HuH-7.5 (cell line): Measurements from ENCODE around the gene ZYG11B.
"Not testable (repeated sequence)": the region's sequence is repeated elsewhere in the genome, so short reads cannot be mapped to it uniquely, and the experiment has no call there.

ENCODE experiments used
- DNase-seq: peaks from one replicate; pipeline ENCODE4 v3.0.0; 2011; ENCODE audit warnings: low spot score

ZYG11B gene

DNA sequence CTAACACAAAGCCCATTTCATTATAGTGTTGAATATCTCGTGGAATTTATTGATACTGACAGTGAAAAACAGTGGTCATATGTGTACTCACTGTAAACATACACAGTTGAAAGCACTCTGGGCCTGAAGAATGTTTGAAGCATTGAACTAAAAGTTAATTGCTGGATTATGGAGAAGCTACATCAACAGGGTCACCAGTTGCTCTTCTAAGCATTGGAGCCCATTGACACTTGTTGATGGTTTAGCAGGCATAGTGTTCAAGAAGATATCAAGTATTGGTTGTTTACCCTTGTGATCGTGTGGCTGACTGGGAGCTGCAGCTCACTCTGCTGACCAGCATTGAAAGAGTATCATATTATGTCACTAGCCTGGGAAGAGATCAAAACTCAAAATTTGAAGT is 126.6 kb downstream of the ZYG11B start:
- DNase-seq: no peak

DNA sequence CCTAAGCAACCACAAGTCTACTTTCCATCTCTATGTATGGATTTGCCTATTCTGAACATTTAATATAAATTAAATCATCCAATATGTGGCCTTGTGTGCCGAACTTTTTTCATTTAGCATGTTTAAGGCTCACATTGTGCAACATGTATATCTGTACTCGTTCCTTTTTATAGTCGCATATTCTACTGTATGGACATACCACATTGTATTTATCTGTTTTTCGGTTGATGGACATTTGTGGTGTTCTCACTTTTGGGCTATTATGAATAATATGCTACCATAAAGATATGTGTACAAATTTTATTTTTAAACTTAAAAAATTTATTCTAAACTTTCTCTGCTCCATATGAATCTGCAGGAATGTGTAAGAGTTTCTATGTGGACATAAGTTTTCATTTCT is 129.3 kb downstream of the ZYG11B start:
- DNase-seq: no peak

DNA sequence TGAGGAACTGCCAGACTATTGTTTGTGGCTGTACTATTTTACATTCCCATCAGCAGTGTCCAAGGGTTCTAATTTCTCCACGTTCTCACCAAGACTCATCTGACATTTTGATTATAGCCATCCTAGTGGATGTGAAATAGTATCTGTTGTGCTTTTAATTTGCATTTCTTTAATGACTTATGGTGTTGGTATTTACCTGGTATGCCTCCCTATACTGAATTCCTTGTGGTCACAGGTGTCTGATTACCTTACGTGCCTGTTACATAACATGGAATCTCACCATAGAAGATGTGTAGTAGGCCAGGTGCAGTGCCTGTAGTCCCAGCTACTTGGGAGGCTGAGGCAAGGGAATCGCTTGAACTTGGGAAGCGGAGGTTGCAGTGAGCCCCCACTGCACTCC is 129.8 kb downstream of the ZYG11B start:
- DNase-seq: no peak

DNA sequence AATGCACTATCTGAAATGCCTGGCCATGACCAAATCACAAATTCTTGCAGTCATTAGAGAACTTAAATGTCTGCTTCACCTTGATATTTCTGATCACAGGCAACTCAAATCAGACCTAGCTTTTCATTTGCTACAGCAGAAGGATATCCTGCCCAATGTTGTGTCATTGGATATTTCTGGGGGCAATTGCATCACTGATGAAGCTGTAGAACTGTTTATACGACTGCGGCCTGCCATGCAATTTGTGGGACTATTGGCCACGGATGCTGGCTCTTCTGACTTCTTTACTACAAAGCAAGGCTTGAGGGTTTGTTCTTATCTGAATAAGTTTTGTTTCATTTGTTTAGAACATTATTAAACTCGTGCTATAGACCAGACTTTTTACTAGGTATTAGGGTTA is 131.2 kb downstream of the ZYG11B start:
- no peak for DNase-seq

DNA sequence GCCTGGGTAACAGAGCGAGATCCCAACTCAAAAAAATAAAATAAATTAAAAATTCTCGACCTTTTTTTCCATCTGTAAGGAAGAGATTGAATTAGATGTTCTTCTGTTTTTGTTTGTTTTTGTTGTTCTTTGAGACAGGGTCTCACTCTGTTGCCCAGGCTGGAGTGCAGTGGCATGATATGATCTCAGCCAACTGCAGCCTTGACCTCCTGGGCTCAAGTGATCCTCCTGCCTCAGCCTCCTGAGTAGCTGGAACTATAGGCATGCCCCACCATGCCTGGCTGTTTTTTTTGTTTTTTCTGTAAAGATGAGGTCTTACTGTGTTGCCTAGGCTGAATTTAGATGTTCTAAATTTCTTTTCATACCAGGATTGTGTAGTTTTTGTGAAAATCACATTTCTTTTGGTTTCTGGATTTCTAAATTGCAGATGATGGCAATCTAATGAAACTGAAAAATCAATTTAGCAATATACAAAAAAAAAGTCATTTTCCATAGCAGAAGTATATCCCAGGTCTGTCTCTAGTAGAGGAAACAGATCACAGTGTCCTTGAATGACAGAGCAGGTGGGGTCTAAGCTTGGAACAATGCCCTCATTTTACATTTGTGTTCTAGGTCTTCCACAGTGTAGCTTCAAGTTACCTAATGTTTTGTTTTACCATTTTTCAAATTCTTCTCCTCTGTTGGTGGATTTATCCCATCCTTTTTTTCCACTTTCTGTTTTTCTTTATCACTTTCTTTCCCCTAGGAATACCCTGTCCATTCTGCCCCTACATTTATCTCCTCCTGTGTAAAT is 136.6 kb downstream of the ZYG11B start:
- DNase-seq: no peak

DNA sequence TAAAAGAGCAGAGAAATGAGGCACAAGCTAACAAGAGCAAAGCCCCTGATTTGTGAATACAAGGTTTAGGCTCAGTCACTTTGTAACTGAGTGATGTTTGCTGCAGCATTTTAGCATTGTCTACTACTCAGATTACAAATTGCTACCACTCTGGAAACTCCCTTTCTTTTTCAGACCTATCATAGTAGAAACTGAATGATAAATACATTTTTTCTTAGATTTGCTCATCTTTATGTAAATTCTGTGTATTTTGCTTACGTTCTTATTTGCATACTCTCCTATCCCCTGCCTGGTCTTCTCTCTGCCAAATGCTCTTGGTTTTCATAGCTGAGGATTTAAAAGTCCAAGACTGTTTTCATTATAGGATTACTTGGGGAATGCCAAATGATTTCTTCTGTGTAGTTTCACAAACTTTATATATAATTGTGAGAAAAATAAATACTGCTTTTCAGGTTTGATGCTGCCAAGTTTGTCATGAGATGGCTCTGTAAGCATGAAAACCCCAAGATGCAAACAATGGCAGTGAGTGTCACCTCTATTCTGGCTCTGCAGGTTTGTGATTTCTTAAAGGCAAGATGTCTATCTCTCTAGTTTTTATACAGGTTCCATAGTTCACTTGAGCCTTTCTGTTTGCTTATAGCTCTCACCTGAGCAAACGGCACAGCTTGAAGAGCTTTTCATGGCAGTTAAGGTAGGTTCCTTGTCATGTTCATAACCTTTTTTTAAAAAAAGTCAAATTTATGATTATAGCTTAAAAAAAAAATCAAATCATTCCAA is 141.0 kb downstream of the ZYG11B start:
- no peak for DNase-seq

DNA sequence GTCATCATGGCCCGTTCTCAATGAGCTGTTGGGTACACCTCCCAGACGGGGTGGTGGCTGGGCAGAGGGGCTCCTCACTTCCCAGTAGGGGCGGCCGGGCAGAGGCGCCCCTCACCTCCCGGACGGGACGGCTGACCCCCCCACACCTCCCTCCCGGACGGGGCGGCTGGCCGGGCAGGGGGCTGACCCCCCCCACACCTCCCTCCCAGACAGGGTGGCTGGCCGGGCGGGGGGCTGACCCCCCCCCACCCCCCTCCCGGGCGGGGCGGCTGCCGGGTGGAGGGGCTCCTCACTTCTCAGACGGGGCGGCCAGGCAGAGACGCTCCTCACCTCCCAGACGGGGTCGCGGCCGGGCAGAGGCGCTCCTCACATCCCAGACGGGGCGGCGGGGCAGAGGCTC is 143.5 kb downstream of the ZYG11B start:
- DNase-seq: not testable (repeated sequence)

DNA sequence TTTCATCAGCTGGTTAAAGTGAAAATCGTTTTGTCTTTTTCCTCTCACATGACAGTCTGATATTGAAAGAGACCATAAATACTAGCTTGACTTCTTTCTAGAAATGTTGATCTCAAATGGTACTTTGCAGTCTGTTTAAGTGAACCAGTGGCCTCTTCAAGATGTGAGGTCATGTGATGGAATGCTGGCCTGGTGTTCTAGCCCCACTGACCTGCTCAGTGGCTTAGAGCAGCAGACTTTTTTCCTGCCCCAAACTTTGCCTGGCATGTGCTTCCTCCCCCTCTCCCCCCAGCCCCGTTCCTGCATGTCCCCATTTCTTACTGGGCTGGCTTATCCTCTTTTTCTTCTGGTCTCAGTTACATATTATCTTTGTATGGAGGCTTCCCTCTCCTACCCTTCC is 150.6 kb downstream of the ZYG11B start:
- DNase-seq: no peak
